T-helper 1 cell treated with Interleukin-12 subunit alpha and Interleukin-12 subunit beta and Interleukin-4 antibody, amounts not matched to agents 30 ng/mL and 1 ng/mL, for 36 hours (primary cell): ENCODE measurements around the gene SLC9A9. TPM values are rescaled to one million over a fixed set of nuclear protein-coding genes. Genes with fewer than 3 reads are reported as not detected.

Source experiments
- intact Hi-C: fragments of 100-400 bp; cut with micrococcal nuclease; formaldehyde crosslinking; loops from one replicate; pipeline ENCODE4 v1.15.1; 2024
- total RNA-seq: library from RNA; stranded (reverse); gene quantifications from 2 replicates; pipeline ENCODE4 v1.2.3, GENCODE V29; 2022

Gene SLC9A9
- total RNA-seq, 1 donor from 2014 or later: 19.3 TPM

DNA sequence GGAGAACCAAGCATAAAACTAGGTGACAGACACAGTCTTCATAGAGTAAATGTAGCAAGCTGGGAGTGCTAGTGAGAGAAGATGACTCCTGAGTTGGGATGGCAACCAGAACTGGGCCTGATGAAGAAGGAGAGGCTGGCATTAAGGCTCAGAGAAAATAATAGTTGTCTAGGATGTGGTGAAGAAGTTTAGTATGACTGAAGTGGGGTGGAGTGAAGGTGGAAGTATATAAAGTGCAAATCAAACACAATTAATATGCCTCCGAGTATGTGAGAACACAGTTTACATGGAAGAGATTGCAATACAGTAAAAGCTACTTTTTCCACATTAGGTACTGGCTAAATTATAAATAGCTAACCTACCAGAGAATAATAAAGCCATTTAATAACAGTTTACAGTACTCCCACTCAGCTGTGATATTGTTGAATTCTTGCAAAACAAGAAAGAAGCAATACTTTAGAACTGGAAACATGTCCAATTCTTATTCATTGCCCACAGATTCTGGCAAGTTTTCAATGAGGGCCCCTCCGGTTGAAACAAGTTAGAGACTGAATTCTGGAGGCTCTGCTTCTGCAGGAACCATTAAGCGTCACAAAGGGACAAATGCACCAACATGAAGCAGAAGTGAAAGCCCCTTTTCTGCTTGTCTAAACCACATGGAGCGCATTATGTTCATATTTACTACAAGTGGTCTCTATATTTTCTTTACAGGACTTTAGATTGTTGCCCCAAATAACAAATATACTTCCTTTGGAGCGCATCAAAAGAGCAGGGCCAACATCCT, 243.7 kb downstream of the SLC9A9 start:
- intact Hi-C loops: no loop called here

DNA sequence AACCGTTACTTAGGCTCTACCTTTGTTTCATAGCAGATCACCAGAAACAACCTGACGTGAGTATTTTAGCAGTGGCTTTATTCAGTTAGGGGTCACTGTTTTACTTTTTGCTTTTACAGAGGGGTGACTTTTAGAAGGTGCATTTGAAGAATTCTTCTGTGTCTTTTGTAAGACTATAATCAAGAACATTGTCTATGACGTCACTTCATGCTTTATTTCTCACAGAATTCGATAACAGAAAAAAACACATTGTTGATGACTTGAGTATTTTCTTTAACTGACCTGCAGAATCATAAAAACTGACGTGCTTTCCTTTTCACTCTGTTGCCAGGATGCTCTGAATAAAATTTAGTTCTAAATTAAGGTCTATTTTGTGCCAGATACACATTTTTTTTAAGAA, 244.5 kb downstream of the SLC9A9 start:
- intact Hi-C loops: no loop called here

DNA sequence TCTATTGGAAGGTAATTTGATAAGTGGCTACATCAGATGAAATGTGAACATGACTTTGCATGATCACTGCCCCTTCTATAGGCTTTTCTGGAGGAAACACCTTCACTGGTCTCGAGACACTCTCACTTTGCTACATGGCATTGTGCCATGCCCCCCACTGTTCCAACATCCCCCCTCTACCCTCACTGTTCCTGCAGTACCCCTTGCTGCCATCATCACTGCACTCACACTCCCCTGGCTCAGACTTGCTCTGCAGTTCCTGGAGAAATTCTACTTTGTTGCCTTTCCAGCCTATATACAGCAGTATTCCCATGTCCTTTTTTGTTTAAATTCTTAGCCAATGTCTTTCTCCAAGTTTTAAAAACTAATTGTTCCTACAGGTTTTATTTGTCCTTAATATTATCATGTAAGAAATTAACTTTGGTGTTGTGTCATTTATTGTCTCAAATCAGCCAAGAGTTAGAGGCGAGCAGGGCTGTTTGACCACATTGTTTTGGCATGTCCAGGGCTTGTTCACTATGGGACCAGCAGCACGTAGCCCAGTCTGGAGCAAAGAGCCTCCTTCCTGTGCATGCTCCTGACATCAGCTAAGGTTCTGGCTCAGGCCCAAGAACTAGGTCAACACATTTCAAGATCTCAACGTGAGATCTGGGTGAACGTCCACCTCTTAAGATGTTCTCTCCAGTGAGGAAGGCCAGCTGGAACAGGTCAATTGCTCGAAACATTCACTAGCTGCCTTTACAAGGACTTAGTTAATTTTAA, 246.4 kb downstream of the SLC9A9 start:
- intact Hi-C loops: no loop called here

DNA sequence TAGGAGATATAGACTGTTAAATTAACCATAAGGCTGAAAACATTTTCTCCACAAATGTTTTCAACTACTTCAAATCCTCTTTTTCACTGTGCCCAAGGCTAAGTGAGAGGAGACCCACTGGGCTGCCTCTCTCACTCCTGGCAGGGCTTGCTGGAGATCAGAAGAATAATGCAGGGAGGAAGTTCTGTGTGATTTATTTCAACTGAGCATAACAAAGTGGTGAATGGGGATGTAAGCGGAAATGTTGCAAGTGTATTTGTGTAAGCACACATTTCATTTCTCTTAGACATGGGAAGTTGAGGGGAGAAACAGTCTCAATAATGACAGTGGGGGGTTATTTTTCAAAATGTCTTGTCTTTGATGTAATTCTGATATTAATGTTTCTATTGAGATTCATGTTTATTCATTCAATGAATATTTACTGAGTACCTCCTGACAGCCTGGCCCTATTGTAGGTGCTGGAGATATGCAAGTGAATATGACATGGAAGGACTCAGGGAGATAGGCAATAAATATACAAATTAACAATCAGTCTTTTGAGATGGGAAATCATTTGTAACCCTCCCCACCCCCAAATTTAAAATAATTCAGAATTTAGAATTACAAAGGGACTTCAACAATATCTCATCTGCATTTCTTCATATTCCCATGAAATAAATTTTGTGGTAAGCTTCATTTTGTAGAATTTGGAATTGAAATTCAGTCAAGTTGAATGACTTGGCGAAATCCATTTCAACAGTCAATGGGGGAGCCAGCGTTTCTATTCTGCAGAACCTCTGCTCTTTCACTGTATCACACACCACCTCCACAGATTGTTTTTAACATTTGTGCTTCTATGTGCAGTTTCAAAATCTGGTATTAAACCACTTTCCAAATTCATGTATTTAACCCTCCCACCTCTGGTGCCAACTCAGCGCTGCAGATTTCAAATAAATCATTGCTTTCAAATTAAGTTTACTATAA, 247.2 kb downstream of the SLC9A9 start:
- intact Hi-C loops: no loop called here

DNA sequence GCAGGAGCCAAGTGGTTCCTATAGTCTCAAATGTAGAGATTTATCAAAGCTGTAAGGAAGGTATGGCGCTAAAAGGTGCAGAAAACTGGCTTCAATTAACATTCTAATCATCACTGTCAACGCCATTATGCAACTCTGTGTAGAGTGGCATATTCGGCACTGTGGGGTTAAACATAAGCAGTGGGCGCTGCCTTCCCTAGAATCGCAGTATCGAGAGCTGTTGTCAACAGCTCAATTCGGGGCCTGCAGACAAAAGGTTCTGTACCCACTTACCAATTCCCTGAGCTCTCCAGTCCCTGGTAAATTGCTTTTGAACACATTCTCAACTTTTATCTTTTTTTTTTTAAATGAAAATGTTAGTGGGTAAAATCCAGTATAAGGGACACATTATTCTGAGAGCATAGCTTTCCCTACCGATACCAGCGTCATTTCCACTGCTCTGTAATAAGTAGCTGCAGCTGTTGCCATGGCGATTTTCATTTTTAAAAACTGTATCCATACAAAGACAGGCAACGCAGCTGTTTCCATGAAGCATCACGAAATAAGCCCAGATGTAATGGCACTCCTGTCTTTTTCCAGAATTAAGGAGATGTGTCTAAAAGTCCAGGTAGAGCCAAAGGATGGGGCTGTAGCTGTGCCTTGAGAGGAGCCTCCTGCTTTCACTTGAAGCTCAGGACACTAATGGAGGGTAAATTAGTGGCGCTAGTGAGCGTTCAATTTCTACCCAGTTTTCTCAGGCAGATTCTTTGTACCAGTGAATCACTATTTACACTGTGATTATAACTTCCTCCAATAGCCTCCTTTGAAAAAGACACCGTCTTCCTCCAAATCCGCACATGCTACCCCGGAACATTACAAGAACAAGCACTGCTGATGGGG, 250.3 kb downstream of the SLC9A9 start:
- intact Hi-C loops: no loop called here

DNA sequence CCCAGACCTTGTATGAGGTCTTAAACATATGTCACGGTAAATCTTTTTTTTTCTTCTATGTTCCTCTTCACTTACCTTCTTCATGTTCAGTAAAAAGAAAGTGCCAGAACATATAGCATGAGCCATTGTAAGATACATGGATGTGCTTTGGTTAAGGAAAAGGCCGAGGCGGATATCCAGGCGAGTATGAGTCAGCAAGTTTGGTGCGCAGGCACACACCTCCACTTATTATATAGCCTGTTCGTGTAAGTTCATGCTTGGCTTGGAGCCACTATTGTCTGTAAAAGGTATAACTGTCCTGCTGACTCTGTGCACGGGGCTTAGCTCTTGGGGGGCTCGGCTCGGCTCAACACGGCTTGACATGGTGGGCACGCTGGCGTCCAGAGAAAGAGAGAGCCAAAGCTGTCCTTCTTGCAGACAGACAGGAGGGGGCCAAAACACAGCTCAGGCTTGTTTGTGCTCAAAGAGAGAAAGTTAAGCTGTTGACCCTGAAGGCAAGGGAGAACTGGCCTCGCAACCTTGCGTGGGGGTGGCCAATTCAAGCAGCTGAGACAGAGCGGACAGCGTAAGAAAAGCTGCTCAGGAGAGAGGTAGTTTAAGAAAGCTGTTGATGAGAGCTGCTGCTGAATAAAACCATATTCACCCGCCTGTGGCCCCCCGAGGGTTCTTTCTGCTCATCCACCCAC, 251.2 kb downstream of the SLC9A9 start:
- intact Hi-C loops: no loop called here

DNA sequence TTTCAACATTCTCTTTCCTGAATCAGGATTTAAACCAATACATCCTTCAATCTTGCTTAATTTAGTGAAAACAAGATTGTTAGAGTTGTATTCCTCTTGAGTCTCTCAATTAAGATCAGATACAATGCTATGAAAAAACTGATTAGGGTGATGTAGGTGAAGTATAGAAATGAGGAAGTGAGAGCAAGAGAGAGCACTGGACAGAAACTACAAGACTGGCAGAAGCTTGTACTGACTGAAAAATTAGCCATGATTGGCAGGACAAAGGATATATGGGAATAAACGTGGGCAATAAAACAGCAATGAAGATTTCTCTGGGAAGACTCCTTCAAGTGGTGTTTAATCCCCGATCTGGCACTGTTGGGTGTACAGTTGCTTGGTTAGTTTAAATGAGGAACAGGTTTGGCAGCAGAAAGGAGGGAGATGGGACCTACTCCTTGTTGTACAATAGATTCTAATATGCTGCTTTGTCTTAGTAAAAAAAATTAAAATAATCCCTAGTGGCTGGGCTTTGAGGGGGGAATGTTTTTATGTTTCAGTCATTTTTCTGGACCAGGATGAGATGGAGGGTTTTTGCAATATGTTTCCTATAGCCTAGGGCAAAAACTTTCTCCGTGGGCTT, 252.7 kb downstream of the SLC9A9 start:
- intact Hi-C loops: no loop called here

DNA sequence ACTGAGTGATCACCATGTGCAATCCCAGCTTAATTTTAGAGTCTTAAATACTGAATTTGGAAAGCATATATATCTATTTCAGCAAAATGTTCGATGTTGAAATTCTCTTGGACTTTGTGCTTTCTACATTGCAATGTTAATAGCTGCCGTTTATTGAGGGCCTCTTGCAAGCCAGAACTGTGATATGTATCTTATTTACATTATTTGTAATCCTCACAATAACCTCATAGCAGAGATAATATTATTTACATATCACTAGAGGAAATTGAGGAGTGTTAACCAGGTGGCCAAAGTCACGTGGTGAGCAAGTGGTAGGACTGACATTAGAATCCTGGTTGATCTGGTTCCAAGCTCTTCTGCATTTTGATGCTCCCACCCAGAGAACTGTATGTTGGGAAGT, 254.1 kb downstream of the SLC9A9 start:
- intact Hi-C loops: no loop called here

DNA sequence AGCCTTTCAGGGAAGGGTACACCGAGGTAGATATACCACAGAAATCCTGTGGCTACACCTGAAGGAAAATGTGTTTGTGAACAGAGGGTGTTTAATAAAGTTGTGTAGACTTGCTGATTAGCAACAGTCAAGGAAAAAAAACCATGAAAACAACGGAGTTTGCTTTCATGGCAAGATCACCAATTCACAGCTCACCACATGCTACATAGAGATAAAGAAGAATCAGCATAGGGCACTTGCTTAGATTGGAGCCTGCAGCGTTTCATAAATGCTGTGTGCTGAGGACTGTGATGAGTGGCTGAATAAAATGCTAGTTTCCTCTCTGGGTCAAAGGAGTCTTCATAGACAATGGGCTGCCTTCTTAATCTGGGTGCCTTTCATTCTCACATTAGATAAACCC, 257.6 kb downstream of the SLC9A9 start:
- intact Hi-C loops: no loop called here

DNA sequence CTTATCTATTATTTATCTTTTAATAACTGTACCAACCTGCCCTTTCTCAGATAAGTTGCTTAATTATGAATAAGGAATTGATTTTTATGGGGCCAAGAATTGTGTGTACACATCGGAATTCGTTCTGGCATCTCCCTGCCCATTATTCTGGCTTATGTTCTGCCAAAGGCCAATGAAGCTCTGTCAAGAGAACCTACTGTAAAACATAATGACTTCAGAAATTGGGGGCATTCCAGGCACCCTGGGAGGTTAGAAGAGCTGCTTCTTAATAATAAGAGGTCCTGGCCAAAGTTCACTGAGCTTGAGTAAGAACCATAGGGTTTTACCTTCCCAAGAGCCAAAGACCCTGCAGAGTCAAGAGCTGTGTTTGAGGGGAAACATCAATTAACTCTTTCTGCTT, 261.7 kb downstream of the SLC9A9 start:
- intact Hi-C loops: no loop called here

DNA sequence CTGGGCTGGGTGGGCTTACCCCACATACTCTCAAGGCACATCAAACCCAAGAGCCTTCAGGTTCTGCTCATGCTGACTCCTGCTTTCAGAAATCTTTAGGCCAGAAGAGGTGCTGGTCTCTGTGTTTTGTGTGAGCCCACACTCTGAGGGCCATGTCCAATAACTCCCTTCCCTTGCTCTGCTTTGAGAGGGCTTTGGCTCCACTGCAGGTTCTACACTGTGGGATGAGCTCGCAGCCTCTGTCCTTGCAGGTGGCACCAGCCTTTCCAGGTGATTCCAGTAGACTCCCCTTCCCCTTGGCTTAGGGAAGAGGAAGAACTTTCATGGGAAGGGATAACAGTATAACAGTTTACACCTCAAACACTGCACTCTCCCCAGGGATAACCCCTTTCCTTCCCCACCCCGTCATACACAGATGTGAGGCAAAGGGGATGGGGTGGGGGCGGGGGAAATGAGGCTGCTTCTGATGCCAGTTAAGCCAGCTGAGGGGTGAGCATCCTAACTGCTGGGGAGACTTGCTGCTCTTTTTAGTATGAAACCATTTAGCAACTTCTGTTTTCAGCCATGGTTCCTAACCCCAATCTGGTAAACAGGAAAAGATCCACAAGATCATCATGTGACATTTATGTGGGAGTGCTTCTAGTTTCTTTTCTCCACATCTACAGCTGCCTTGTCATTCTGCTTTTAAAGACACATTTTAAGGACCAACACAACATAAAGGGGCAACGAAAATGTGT, 262.4 kb downstream of the SLC9A9 start:
- intact Hi-C loops: no loop called here

DNA sequence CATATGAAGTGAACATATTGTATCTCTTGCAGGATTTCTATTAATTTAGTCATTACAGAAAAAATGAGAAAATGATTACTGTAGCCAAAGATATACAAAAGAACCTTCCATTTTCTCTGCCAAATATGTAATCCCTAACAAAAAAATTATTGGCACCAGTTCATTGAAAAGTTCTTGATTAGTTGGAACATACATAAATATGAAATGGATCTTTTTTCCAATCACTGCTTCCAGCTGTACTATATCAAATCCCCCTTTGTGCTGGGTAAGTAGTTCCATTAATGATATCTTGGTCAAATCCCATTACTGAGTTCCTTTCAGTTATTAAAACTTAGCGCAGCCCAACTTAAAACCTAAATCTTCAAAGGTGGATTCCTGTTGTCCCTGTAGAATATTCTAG, 263.8 kb downstream of the SLC9A9 start:
- intact Hi-C loops: no loop called here

DNA sequence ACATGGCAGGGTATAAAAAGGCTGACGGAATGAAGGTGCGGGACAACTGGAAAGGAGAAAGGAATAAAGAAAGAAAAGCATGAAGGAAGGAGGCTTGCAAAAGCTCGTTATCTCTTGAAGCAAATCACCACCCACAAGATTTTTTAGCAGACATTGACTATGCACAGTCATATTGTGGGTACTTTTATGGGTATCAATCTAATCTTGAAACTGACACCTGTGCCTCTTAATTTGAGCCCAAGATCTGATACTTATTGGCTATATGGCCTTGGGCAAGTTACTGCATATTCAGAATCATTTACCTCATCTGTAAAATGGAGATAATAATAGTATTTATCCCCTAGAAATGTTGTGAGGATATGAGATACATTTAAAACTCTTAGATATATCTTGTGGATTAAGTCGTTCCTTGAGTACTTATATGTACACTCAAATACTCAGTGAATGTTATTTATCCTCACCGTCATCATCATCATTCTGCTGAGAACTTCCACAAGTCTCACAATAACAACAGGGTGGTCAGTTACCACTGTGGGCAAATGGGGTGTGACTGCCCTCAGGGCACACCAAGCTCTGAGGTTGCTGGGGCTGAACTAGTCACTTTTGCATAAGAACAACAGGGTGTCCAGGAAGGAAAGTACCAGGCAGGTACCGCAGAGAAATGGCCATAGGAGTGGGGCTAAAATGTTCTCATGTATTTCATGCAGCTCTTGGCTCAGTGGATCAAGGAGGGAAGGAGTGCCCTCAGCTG, 266.1 kb downstream of the SLC9A9 start:
- intact Hi-C loops: no loop called here

DNA sequence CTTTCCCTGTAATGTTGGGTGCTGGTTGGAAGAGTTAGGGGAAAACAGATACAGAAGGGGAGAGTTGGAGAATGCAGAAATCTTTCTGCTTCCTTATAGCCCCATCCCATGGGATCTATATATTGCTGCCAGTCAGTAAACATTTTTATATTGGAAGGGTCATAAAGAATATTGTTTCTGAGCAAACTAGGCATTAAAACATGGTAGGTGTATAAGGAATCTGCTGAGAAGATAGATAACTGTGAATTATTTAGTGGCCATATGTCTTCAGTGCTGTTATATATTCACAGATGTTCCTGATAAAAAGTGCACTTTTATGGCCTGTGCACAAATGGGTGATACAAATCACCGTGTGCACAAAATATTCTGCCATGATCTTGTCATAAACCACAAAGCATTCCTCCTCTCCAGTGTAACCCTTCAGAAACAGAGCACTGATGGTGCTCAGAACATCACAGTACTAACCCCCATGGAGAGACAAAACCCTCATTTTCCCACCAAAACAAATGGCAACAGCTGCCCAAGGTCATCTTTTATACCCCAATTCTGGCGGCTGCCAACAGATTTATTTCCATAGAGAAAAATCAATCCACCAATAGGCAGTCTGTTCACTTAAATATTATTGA, 269.3 kb downstream of the SLC9A9 start:
- intact Hi-C loops: no loop called here

DNA sequence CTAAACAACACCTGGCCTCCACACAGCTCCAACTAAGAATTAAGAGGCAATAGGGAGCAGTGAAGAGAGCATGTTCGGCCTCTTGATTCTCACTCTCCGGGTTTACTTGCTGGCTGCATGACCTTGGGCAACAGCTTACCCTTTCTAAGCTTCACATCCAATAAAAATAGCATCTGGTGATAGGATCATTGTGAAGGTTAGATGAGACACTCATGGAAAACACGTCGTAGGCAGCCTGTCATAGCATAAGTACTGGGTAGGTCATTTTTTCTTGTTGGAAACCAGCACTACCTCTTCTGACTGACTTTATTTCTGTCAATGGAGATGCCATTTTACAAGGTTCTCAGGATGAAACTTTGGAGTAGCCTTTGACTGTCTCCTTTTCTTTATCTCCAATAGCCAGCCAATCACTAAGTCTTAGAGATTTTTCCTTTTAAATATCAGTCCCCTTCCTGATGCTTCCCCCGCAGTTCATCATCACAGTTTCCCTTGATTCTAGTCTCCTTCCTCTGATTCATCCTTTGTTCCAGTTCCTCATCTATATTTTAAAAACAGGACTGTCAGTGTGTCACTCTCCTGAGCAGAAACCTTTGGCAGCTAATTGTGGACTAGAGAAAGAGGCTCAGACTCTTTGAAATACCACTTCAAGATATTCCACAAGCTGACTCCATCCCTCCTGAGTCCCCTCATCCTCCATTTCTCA, 271.5 kb downstream of the SLC9A9 start:
- intact Hi-C loops: no loop called here

DNA sequence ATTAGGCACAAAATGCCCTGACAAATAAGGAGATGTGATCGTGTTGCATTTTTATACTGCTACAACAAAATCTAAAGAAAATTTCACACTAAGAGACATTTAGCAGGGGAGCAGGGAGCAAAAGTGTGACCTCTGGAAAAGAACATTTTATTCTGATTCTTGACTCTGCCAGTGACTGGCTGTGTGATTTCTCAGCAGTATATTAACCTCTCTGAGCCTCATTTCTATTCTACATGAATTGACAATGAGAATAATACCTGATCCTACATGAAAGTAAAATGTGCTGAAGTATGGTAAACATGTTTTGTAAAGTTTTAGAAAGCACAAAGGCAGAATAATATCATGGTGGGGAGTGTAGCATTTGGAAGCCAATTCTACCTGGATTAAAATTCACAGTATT, 273.3 kb downstream of the SLC9A9 start:
- intact Hi-C loops: no loop called here

DNA sequence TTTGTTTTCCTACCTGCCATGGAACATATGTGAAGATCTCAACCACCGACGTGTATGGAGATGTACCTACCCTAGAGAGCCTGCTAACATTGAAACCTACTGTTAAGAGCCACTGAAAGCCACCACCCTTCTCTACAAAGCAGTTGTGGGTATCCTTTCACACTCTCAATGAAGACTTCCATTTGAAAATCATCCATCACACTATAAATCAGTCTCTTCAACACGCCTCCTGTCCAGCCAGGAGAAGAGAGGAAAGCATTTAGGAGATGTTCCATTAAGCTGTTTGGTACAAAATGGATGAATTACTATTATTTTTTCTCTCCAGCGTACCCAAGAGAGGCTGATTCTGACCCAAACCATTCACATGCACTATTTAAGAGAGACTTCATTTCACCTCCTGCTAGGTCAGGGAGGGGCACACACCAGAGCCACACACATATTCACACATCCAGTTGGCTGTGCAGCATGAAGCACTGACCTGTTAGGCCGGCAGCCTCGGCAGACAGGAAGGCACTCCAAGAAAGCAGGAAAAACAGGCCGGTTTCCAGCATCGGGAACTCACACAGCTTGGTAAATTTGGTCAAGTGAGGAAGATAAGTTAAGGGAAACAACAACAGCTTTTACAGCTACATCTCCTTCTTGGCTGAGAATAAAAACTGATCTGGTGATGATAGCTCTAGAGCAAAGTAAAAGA, 274.5 kb downstream of the SLC9A9 start:
- intact Hi-C loops: no loop called here
